Dedifferentiated amniotic fluid mesenchymal stem cell (primary cell): ENCODE measurements around the gene BRWD1.

ENCODE experiments used
- DNase-seq: peaks from one replicate; pipeline ENCODE4 v3.0.0-alpha.2; 2016; ENCODE audit errors: extremely low spot score

BRWD1 gene

GRCh38 chr21:39197448-39198233 lies 115.8 kb downstream of the BRWD1 start:
- no peak for DNase-seq

DNA sequence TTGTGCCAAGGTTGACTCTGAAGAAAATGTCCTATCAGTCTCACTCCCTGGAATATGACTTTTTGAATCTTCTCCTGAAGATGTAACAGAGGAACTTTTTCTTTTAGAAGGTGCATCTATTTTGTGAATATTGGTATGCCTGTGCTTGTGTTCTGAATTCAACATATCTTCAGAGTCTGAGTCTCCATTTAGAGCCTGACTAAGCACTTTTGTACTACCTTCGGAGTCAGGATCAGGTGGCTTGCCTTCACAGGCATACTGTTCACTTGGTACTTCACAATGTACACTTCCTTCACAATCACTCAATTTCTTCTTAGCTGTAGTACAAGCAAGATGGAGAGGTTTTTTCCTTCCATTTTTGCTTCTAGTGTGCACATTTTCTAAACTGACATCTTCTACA lies 116.6 kb downstream of the BRWD1 start:
- DNase-seq, result no peak

DNA sequence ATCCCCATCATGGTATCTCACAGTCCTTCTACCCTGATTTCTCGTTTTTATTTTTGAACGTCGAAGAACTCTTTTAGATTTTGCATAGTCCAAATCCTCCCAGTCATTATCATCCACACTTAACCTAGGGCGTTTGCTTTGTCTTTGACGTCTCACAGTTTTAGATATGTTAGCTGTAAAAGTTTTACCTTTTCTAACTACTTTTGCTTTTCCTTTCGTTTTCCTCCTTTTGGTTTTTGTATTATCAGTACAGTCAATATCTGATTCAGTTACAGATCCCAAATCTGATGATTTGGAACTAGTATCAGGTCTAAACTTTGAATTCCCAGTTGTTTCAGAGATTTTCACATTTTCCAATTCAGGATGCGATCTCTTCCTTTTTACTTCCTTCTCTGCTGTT lies 117.1 kb downstream of the BRWD1 start:
- DNase-seq, result no peak

DNA sequence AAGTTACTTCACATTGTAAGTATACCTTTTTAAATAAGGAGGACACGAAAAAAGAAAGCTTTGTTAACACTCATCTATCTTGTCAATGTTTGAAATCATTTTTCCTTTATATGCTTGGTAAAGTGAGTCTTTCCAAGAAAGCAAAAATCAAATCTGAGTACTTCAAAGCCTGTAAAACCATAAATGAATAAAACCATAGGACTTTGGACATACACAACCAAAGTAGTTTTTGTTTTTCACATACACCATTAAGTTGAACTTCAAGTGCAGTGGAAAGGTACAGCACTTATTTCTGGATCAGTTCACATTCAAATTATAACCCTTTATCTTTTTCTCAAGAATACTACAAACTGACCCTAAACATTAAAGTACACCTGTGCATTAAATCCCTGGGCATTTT lies 120.1 kb downstream of the BRWD1 start:
- DNase-seq, result no peak

DNA sequence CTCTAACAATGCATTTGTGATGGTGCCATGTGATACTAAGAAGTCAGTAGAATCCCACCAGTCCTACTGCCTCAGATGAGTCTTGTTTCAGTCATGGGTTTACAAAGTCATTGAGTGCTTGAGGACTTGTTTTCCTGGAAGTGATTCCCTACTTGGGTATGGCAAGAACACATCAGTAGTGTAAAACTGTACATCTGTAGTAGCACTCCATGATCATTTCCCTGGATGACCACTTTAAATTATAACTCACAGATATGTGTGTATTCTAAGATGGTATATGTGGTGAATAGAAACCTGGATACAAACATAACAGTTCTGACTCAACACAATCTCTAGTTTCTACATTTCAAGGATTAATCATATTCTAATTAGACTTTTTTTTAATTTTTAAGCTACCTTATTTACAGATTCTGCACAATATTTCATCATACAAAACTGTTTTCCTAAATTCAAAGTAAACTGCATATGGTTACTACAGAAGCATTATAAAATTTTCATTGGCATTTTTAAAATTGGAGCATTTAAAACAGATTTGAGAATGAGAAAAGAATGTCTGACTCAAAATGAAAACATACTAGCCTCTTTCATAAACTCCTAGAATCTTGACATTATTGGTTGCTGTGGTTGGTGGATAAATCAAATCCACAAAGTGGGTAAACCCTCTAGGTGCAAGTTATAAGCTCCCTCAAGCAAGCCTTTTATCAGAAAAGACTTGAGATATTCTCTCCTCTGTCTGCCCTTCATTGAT lies 123.4 kb downstream of the BRWD1 start:
- DNase-seq, result peak; percentile 65

GRCh38 chr21:39188521-39189139 lies 124.8 kb downstream of the BRWD1 start:
- DNase-seq, result no peak

GRCh38 chr21:39187141-39187540 lies 126.3 kb downstream of the BRWD1 start:
- DNase-seq, result no peak

- DNase-seq, result no peak
Measured at GRCh38 chr21:39186676-39187075, 126.8 kb downstream of the BRWD1 start.

DNA sequence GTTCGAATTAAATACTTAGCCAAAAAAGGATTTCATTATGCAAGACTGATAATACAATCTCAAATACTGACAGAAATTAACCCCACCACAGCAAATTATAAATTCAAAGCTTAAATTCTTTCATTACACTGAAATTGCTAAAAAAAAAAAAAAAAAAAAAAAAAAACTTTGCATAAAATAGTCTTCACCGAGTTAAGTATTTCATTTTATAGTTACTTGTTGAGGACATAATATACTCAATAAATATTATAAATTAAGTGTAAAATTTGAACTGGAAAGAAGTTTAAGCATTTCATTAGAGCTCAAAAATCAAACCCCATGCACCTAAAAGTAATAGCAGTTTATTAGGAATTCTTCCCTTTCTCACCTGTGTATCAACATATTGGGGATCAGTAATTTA lies 128.3 kb downstream of the BRWD1 start:
- no peak for DNase-seq

GRCh38 chr21:39184050-39184980 lies 129.1 kb downstream of the BRWD1 start:
- DNase-seq, result no peak

DNA sequence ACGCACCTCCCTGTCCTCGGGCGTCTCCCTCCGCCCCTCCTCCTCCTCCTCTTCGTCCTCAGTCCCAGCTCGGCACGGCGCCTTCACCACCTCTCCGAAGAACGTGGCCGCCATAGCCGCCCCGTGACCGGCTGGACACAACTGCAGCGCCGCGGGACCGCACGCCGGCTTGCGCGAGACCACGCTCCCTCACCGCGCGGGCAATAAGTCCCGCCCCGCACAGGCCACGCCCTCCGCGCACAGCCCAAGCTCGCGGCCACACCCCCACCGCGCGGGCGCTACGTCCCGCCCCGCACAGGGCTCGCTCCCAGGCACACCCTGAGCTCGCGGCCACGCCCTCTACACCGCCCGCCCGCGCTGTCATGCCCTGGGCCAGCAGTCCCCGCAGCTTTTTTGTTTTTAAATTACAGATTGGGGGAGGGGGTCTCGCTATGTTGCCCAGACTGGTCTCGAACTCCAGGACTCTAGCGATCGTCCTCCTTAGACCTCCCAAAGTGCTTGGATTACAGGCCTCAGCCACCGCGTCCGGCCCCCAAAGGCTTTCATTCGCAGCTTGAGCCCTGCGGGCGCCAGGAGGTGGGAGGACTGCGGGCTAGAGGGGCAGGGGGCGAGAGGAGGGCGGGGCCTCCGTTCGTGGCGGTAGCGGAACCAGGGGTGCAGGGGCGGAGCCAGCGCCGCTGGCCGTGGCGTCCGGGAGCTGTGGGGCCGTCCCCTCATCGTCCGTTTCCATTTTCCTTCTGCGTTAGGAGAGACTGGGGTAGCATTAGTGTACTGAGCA lies 130.0 kb downstream of the BRWD1 start, which contains the start of gene PSMG1:
TSS of gene PSMG1 (minus strand) at position 180 of the 778 bp plus-strand sequence. CDS start at position 114, 66 bp downstream.
- DNase-seq, result peak; percentile 88

GRCh38 chr21:39182484-39183271 lies 130.8 kb downstream of the BRWD1 start:
- DNase-seq, result no peak

DNA sequence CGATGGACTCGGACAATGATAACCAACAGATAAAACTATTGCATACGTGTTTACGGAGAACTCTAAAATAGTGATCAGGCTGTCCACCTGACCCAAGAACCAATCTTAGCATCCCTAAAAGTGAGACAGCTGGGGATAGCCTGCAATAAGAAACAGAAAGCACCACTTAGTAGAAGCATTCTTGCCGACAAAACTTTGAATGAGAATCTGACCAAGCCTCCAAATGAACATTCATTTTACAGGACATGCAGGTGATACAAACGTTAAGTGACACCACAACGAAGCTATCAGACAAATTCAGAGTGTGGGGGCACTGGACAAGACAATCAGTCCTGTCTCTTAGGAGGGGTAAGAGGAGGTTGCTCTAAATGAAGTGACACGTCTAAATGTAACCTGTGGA lies 131.4 kb downstream of the BRWD1 start:
- DNase-seq, result no peak

DNA sequence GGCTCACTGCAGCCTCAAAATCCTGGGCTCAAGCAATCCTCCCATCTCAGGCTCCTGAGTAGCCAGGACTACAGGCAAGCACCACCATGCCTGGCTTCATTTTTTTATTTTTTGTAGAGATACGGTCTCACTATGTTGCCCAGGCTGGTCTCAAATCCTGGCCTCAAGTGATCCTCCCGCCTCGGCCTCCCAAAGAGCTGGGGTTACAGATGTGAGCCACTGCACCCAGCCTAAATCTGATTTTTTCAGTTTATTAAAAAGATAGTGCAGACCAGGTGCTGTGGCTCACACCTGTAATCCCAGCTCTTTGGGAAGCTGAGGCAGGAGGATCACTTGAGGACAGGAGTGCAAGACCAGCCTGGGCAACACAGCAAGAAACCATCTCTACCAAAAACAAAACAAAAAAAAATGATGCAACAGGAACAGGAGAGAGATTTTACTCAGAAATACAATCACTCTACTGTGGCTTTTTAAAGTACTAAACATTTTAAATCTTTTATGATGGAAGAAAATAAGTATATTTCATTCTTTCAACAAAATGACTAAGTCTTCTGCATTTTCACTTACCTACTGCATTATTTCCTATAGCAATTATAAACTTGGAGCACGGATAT lies 132.1 kb downstream of the BRWD1 start:
- DNase-seq, result no peak

GRCh38 chr21:39180429-39181019 lies 132.9 kb downstream of the BRWD1 start:
- DNase-seq, result no peak

- no peak for DNase-seq
Measured at GRCh38 chr21:39178421-39178820, 135.0 kb downstream of the BRWD1 start.

GRCh38 chr21:39176271-39176709 lies 137.1 kb downstream of the BRWD1 start:
- no peak for DNase-seq

- DNase-seq, result no peak
Measured at GRCh38 chr21:39175665-39176064, 137.8 kb downstream of the BRWD1 start.

- peak; percentile 44 for DNase-seq
Measured at GRCh38 chr21:39175154-39175553, 138.3 kb downstream of the BRWD1 start.
